ENCODE data around the gene PEX7.
"Not testable (repeated sequence)": the region's sequence is repeated elsewhere in the genome, so short reads cannot be mapped to it uniquely, and the experiment has no call there.

PEX7 gene

GRCh38 chr6:136873748-136874147 is 51.4 kb downstream of the PEX7 start:
- H3K4me1 ChIP-seq (ENCODE audit: insufficient read depth, low read length), result no peaks in the 10 kb centered on the region
- no peak overlapping the region for H2AFZ ChIP-seq (ENCODE audit: low read depth, low read length)
- peaks cover 3% of the 10 kb centered on the region for H3K36me3 ChIP-seq (ENCODE audit: insufficient read depth, low read length)
- no peak overlapping the region for H3K4me3 ChIP-seq (ENCODE audit: low read length)
- peaks cover 7% of the 10 kb centered on the region for H3K9me3 ChIP-seq (ENCODE audit: low read length)
- H3K27me3 ChIP-seq (ENCODE audit: insufficient read depth, low read length), result no peaks in the 10 kb centered on the region

- not testable (repeated sequence) for H3K4me3 ChIP-seq (ENCODE audit: low read length); H3K36me3 ChIP-seq (ENCODE audit: insufficient read depth, low read length); H3K27me3 ChIP-seq (ENCODE audit: insufficient read depth, low read length); H3K9me3 ChIP-seq (ENCODE audit: low read length); H2AFZ ChIP-seq (ENCODE audit: low read depth, low read length); H3K4me1 ChIP-seq (ENCODE audit: insufficient read depth, low read length)
Measured at GRCh38 chr6:136876469-136876868, 54.1 kb downstream of the PEX7 start.

- no peaks in the 10 kb centered on the region for H3K9me3 ChIP-seq (ENCODE audit: low read length)
- H2AFZ ChIP-seq (ENCODE audit: low read depth, low read length), result no peak overlapping the region
- H3K4me3 ChIP-seq (ENCODE audit: low read length), result no peak overlapping the region
- no peaks in the 10 kb centered on the region for H3K27me3 ChIP-seq (ENCODE audit: insufficient read depth, low read length)
- no peaks in the 10 kb centered on the region for H3K4me1 ChIP-seq (ENCODE audit: insufficient read depth, low read length)
- H3K36me3 ChIP-seq (ENCODE audit: insufficient read depth, low read length), result no peaks in the 10 kb centered on the region
Measured at GRCh38 chr6:136880748-136881460, 58.5 kb downstream of the PEX7 start.

GRCh38 chr6:136886091-136886490 is 63.7 kb downstream of the PEX7 start:
- H3K4me3 ChIP-seq (ENCODE audit: low read length), result no peak overlapping the region
- no peak overlapping the region for H2AFZ ChIP-seq (ENCODE audit: low read depth, low read length)
- no peaks in the 10 kb centered on the region for H3K27me3 ChIP-seq (ENCODE audit: insufficient read depth, low read length)
- H3K4me1 ChIP-seq (ENCODE audit: insufficient read depth, low read length), result peaks cover 3% of the 10 kb centered on the region
- no peaks in the 10 kb centered on the region for H3K9me3 ChIP-seq (ENCODE audit: low read length)
- H3K36me3 ChIP-seq (ENCODE audit: insufficient read depth, low read length), result no peaks in the 10 kb centered on the region

GRCh38 chr6:136887953-136888352 is 65.6 kb downstream of the PEX7 start:
- H3K4me1 ChIP-seq (ENCODE audit: insufficient read depth, low read length), result peaks cover 3% of the 10 kb centered on the region
- H3K4me3 ChIP-seq (ENCODE audit: low read length), result no peak overlapping the region
- no peaks in the 10 kb centered on the region for H3K9me3 ChIP-seq (ENCODE audit: low read length)
- H2AFZ ChIP-seq (ENCODE audit: low read depth, low read length), result no peak overlapping the region
- no peaks in the 10 kb centered on the region for H3K27me3 ChIP-seq (ENCODE audit: insufficient read depth, low read length)
- no peaks in the 10 kb centered on the region for H3K36me3 ChIP-seq (ENCODE audit: insufficient read depth, low read length)

- no peak overlapping the region for H2AFZ ChIP-seq (ENCODE audit: low read depth, low read length)
- no peaks in the 10 kb centered on the region for H3K9me3 ChIP-seq (ENCODE audit: low read length)
- H3K4me3 ChIP-seq (ENCODE audit: low read length), result no peak overlapping the region
Measured at GRCh38 chr6:136889271-136890193, 67.1 kb downstream of the PEX7 start.

GRCh38 chr6:136890194-136890839 is 67.9 kb downstream of the PEX7 start:
- H2AFZ ChIP-seq (ENCODE audit: low read depth, low read length), result no peak overlapping the region
- H3K4me3 ChIP-seq (ENCODE audit: low read length), result no peak overlapping the region
- peaks cover 3% of the 10 kb centered on the region for H3K4me1 ChIP-seq (ENCODE audit: insufficient read depth, low read length)
- H3K27me3 ChIP-seq (ENCODE audit: insufficient read depth, low read length), result no peaks in the 10 kb centered on the region
- H3K36me3 ChIP-seq (ENCODE audit: insufficient read depth, low read length), result no peaks in the 10 kb centered on the region
- H3K9me3 ChIP-seq (ENCODE audit: low read length), result no peaks in the 10 kb centered on the region

More at GRCh38 chr6:136889271-136890193, 67.1 kb downstream of the PEX7 start:
- Histone ChIP-seq H3K4me1 (ENCODE audit: insufficient read depth, low read length) (peaks cover 3% of the 10 kb centered on the region), H3K27me3 (ENCODE audit: insufficient read depth, low read length) (no peaks in the 10 kb centered on the region), H3K36me3 (ENCODE audit: insufficient read depth, low read length) (no peaks in the 10 kb centered on the region)

- no peak overlapping the region for H3K4me3 ChIP-seq (ENCODE audit: low read length)
- H3K27me3 ChIP-seq (ENCODE audit: insufficient read depth, low read length), result no peaks in the 10 kb centered on the region
- peaks cover 7% of the 10 kb centered on the region for H3K4me1 ChIP-seq (ENCODE audit: insufficient read depth, low read length)
- H3K36me3 ChIP-seq (ENCODE audit: insufficient read depth, low read length), result no peaks in the 10 kb centered on the region
- no peak overlapping the region for H2AFZ ChIP-seq (ENCODE audit: low read depth, low read length)
- H3K9me3 ChIP-seq (ENCODE audit: low read length), result no peaks in the 10 kb centered on the region
Measured at GRCh38 chr6:136890986-136891385, 68.6 kb downstream of the PEX7 start.

GRCh38 chr6:136893187-136893586 is 70.8 kb downstream of the PEX7 start:
- no peak overlapping the region for H2AFZ ChIP-seq (ENCODE audit: low read depth, low read length)
- no peak overlapping the region for H3K4me3 ChIP-seq (ENCODE audit: low read length)
- no peaks in the 10 kb centered on the region for H3K9me3 ChIP-seq (ENCODE audit: low read length)
- peaks cover 13% of the 10 kb centered on the region for H3K4me1 ChIP-seq (ENCODE audit: insufficient read depth, low read length)
- no peaks in the 10 kb centered on the region for H3K27me3 ChIP-seq (ENCODE audit: insufficient read depth, low read length)
- H3K36me3 ChIP-seq (ENCODE audit: insufficient read depth, low read length), result peaks cover 2% of the 10 kb centered on the region

GRCh38 chr6:136895901-136896300 is 73.5 kb downstream of the PEX7 start:
- Histone ChIP-seq H3K9me3 (ENCODE audit: low read length) (no peaks in the 10 kb centered on the region), H3K4me3 (ENCODE audit: low read length) (no peak overlapping the region), H3K36me3 (ENCODE audit: insufficient read depth, low read length) (peaks cover 5% of the 10 kb centered on the region), H2AFZ (ENCODE audit: low read depth, low read length) (no peak overlapping the region), H3K4me1 (ENCODE audit: insufficient read depth, low read length) (peaks cover 9% of the 10 kb centered on the region), H3K27me3 (ENCODE audit: insufficient read depth, low read length) (no peaks in the 10 kb centered on the region)

- no peak overlapping the region for H3K4me3 ChIP-seq (ENCODE audit: low read length)
- peaks cover 5% of the 10 kb centered on the region for H3K36me3 ChIP-seq (ENCODE audit: insufficient read depth, low read length)
- H3K4me1 ChIP-seq (ENCODE audit: insufficient read depth, low read length), result peaks cover 9% of the 10 kb centered on the region
- no peaks in the 10 kb centered on the region for H3K27me3 ChIP-seq (ENCODE audit: insufficient read depth, low read length)
- no peak overlapping the region for H2AFZ ChIP-seq (ENCODE audit: low read depth, low read length)
- H3K9me3 ChIP-seq (ENCODE audit: low read length), result no peaks in the 10 kb centered on the region
Measured at GRCh38 chr6:136897071-136897470, 74.7 kb downstream of the PEX7 start.

GRCh38 chr6:136901212-136901784 is 78.9 kb downstream of the PEX7 start:
- H3K27me3 ChIP-seq (ENCODE audit: insufficient read depth, low read length), result no peaks in the 10 kb centered on the region

GRCh38 chr6:136904477-136904876 is 82.1 kb downstream of the PEX7 start:
- not testable (repeated sequence) for H2AFZ ChIP-seq (ENCODE audit: low read depth, low read length); H3K4me3 ChIP-seq (ENCODE audit: low read length); H3K27me3 ChIP-seq (ENCODE audit: insufficient read depth, low read length); H3K9me3 ChIP-seq (ENCODE audit: low read length); H3K36me3 ChIP-seq (ENCODE audit: insufficient read depth, low read length); H3K4me1 ChIP-seq (ENCODE audit: insufficient read depth, low read length)

More at GRCh38 chr6:136901212-136901784, 78.9 kb downstream of the PEX7 start:
- Histone ChIP-seq H3K36me3 (ENCODE audit: insufficient read depth, low read length) (peaks cover 12% of the 10 kb centered on the region), H3K4me1 (ENCODE audit: insufficient read depth, low read length) (peaks cover 2% of the 10 kb centered on the region), H3K9me3 (ENCODE audit: low read length) (no peaks in the 10 kb centered on the region), H3K4me3 (ENCODE audit: low read length) (no peak overlapping the region), H2AFZ (ENCODE audit: low read depth, low read length) (no peak overlapping the region)

Data from neuron (in vitro differentiated cells).